GM19372 (cell line): ENCODE measurements around the gene FZD4.
"Not testable (repeated sequence)": the region's sequence is repeated elsewhere in the genome, so short reads cannot be mapped to it uniquely, and the experiment has no call there.

Experiments
- ATAC-seq: cut with Tn5 transposase; IDR thresholded peaks from one replicate; pipeline ENCODE4 v1.9.1; 2021; ENCODE audit warnings: mild to moderate bottlenecking, low read depth, moderate library complexity; ENCODE audit not compliant: unreplicated experiment

The FZD4 gene

GRCh38 chr11:86938900-86939880 lies 16.0 kb downstream of the FZD4 start:
- peak; percentile 88 for ATAC-seq

GRCh38 chr11:86938203-86938899 lies 16.8 kb downstream of the FZD4 start:
- no peak for ATAC-seq

GRCh38 chr11:86937193-86937806 lies 17.9 kb downstream of the FZD4 start:
- not testable (repeated sequence) for ATAC-seq

GRCh38 chr11:86934926-86935579 lies 20.1 kb downstream of the FZD4 start:
- no peak for ATAC-seq

GRCh38 chr11:86934582-86934900 lies 20.7 kb downstream of the FZD4 start:
- no peak for ATAC-seq

- ATAC-seq: no peak
Measured at GRCh38 chr11:86933891-86934581, 21.2 kb downstream of the FZD4 start.

GRCh38 chr11:86932924-86933875 lies 22.0 kb downstream of the FZD4 start:
- ATAC-seq: no peak

GRCh38 chr11:86932259-86932585 lies 23.0 kb downstream of the FZD4 start:
- no peak for ATAC-seq

GRCh38 chr11:86931548-86932258 lies 23.5 kb downstream of the FZD4 start:
- ATAC-seq: no peak

GRCh38 chr11:86930957-86931547 lies 24.1 kb downstream of the FZD4 start:
- no peak for ATAC-seq

- no peak for ATAC-seq
Measured at GRCh38 chr11:86926975-86927374, 28.2 kb downstream of the FZD4 start.

GRCh38 chr11:86923999-86924766 lies 31.0 kb downstream of the FZD4 start:
- ATAC-seq: no peak

- ATAC-seq: no peak
Measured at GRCh38 chr11:86922225-86922624, 33.0 kb downstream of the FZD4 start.

- no peak for ATAC-seq
Measured at GRCh38 chr11:86919557-86920210, 35.5 kb downstream of the FZD4 start.

- no peak for ATAC-seq
Measured at GRCh38 chr11:86918973-86919372, 36.2 kb downstream of the FZD4 start.

GRCh38 chr11:86918496-86918895 lies 36.7 kb downstream of the FZD4 start:
- ATAC-seq: no peak

GRCh38 chr11:86917589-86917988 lies 37.6 kb downstream of the FZD4 start:
- no peak for ATAC-seq
